ENCODE results near the gene CNGA1.

DNA sequence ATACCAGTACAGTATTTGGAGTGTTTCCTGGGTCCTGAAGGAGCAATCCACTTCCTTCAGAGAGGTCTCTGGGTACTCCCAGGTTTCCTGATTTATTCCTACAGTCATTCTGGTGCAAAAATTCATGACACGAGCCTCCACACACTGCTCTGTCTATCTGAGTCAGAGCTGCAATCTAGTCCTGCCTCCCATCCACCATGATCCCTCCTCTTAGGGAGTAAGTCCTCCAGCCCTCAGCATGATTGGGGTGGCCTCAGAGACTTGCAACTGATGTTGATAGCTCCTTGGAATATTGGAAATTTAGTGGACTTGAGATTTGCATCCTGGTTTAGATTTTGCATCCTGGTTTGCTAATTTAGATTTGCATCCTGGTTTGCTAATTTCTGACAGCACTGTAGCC is 20.5 kb downstream of the CNGA1 start:
- TF ChIP-seq POLR2A (IDR thresholded peaks at IDR 0.05): no peak
- TF ChIP-seq, protein P1, sequence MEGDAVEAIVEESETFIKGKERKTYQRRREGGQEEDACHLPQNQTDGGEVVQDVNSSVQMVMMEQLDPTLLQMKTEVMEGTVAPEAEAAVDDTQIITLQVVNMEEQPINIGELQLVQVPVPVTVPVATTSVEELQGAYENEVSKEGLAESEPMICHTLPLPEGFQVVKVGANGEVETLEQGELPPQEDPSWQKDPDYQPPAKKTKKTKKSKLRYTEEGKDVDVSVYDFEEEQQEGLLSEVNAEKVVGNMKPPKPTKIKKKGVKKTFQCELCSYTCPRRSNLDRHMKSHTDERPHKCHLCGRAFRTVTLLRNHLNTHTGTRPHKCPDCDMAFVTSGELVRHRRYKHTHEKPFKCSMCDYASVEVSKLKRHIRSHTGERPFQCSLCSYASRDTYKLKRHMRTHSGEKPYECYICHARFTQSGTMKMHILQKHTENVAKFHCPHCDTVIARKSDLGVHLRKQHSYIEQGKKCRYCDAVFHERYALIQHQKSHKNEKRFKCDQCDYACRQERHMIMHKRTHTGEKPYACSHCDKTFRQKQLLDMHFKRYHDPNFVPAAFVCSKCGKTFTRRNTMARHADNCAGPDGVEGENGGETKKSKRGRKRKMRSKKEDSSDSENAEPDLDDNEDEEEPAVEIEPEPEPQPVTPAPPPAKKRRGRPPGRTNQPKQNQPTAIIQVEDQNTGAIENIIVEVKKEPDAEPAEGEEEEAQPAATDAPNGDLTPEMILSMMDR (IDR thresholded peaks at IDR 0.05): no peak

Data from esophagus squamous epithelium (tissue), 4 donors.